ENCODE measurements around the gene TMEM61. TPM values are rescaled to one million over a fixed set of nuclear protein-coding genes. Genes with fewer than 3 reads are reported as not detected.
A peak's percentile ranks its signal among the peaks of the same experiment; 100 is the strongest.
"Not testable (repeated sequence)": the region's sequence is repeated elsewhere in the genome, so short reads cannot be mapped to it uniquely, and the experiment has no call there.

The TMEM61 gene
- total RNA-seq, 1 donor from 2014 or later: not detected

GRCh38 chr1:55015123-55015522, 34.7 kb downstream of the TMEM61 start:
- no peaks in the 10 kb centered on the region for H3K36me3 ChIP-seq
- H3K9me3 ChIP-seq (replicated peaks): no peaks in the 10 kb centered on the region

DNA sequence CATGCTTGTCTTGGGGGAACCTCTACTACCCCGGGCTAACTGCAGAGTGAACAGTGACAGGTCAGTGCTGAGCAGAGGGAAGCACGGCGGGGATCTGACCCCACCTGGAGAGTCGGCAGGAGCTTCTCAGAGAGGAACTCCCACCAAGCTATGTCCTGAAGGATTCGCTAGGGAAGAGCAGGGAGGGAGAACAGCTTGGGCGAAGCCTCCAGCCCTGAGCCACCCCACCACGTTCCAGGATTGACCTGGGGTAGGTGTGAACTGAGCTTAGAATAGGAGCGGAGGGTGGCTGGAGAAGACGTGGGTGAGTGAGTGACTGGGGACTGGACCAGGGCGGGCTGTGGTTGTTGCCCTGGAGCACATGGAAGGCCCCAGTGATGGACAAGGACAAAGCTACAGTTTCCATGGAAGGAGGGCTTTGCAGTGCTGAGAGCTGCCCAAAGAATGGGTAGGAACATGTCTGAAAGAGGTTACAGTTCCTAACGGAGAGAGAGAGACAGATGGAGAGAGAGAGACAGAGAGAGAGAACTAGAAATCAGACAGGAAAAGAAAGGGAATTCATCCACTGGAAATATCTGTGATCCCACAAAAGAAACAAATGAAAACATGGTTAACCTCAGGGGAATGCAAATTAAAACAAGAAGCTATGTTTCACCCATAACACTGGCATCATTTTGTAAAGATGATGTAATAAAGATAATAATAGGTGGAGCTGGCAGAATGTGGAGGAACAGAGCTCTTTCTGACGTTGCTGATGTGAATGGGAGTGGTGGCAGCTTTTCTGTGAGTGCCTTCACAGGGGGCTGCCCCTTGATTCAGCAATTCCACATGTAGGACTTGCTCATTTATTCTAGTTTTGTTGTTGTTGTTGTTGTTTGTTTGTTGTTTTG, 35.5 kb downstream of the TMEM61 start:
- H3K27me3 ChIP-seq (ENCODE audit: low read depth): peaks cover 70% of the 10 kb centered on the region
- H3K27ac ChIP-seq (replicated peaks): no peak overlapping the region
- TF ChIP-seq, protein P1, sequence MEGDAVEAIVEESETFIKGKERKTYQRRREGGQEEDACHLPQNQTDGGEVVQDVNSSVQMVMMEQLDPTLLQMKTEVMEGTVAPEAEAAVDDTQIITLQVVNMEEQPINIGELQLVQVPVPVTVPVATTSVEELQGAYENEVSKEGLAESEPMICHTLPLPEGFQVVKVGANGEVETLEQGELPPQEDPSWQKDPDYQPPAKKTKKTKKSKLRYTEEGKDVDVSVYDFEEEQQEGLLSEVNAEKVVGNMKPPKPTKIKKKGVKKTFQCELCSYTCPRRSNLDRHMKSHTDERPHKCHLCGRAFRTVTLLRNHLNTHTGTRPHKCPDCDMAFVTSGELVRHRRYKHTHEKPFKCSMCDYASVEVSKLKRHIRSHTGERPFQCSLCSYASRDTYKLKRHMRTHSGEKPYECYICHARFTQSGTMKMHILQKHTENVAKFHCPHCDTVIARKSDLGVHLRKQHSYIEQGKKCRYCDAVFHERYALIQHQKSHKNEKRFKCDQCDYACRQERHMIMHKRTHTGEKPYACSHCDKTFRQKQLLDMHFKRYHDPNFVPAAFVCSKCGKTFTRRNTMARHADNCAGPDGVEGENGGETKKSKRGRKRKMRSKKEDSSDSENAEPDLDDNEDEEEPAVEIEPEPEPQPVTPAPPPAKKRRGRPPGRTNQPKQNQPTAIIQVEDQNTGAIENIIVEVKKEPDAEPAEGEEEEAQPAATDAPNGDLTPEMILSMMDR (IDR thresholded peaks at IDR 0.05; ENCODE audit: borderline replicate concordance): no peak
- H3K9me3 ChIP-seq (replicated peaks): no peaks in the 10 kb centered on the region
- H3K4me1 ChIP-seq: no peaks in the 10 kb centered on the region
- H3K4me3 ChIP-seq: no peak overlapping the region
- no peaks in the 10 kb centered on the region for H3K36me3 ChIP-seq
- DNase-seq: no peak
- intact Hi-C loops (cut with micrococcal nuclease): no loop called here

More at GRCh38 chr1:55015123-55015522, 34.7 kb downstream of the TMEM61 start:
- H3K4me3 ChIP-seq: no peak overlapping the region
- no peak for DNase-seq
- H3K27me3 ChIP-seq (ENCODE audit: low read depth): peaks cover 69% of the 10 kb centered on the region
- no peaks in the 10 kb centered on the region for H3K4me1 ChIP-seq
- no peak overlapping the region for H3K27ac ChIP-seq (replicated peaks)
- TF ChIP-seq, protein P1 (IDR thresholded peaks at IDR 0.05; ENCODE audit: borderline replicate concordance): no peak
- intact Hi-C loops (cut with micrococcal nuclease): no loop called here

GRCh38 chr1:55018395-55018794, 38.0 kb downstream of the TMEM61 start:
- DNase-seq: no peak
- Histone ChIP-seq H3K27me3 (ENCODE audit: low read depth) (peaks cover 56% of the 10 kb centered on the region), H3K4me3 (no peak overlapping the region), H3K4me1 (no peaks in the 10 kb centered on the region), H3K27ac (replicated peaks) (no peak overlapping the region), H3K36me3 (no peaks in the 10 kb centered on the region), H3K9me3 (replicated peaks) (no peaks in the 10 kb centered on the region)
- TF ChIP-seq, protein P1 (IDR thresholded peaks at IDR 0.05; ENCODE audit: borderline replicate concordance): no peak
- intact Hi-C loops (cut with micrococcal nuclease): no loop called here

- Histone ChIP-seq H3K9me3 (replicated peaks) (no peaks in the 10 kb centered on the region), H3K27ac (replicated peaks) (no peak overlapping the region), H3K4me3 (no peak overlapping the region), H3K4me1 (no peaks in the 10 kb centered on the region), H3K27me3 (ENCODE audit: low read depth) (peaks cover 30% of the 10 kb centered on the region), H3K36me3 (no peaks in the 10 kb centered on the region)
- intact Hi-C loops (cut with micrococcal nuclease): no loop called here
- peak; percentile 74 for DNase-seq
- TF ChIP-seq, protein P1 (IDR thresholded peaks at IDR 0.05; ENCODE audit: borderline replicate concordance): peak; percentile 86
Observed at GRCh38 chr1:55021942-55022546, 41.6 kb downstream of the TMEM61 start.

GRCh38 chr1:55024163-55024562, 43.7 kb downstream of the TMEM61 start:
- H3K9me3 ChIP-seq (replicated peaks); H3K27ac ChIP-seq (replicated peaks); intact Hi-C loops (cut with micrococcal nuclease); H3K4me3 ChIP-seq; DNase-seq; H3K4me1 ChIP-seq; H3K36me3 ChIP-seq: not testable (repeated sequence)
- peaks cover 11% of the 10 kb centered on the region for H3K27me3 ChIP-seq (ENCODE audit: low read depth)

- intact Hi-C loops (cut with micrococcal nuclease); H3K36me3 ChIP-seq: not testable (repeated sequence)
Observed at GRCh38 chr1:55026682-55027081, 46.3 kb downstream of the TMEM61 start.

DNA sequence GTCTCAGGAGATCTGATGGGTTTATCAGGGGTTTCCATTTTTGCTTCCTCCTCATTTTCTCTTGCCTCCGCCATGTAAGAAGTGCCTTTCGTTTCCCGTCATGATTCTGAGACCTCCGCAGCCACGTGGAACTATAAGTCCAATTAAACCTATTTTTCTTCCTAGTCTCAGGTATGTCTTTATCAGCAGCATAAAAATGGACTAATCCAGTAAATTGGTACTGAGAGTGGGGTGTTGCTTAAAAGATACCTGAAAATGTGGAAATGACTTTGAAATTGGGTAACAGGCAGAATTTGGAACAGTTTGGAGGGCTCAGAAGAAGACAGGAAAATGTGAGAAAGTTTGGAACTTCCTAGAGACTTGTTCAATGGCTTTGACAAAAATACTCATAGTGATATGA, 50.7 kb downstream of the TMEM61 start:
- DNase-seq; H3K27ac ChIP-seq (replicated peaks); intact Hi-C loops (cut with micrococcal nuclease); H3K9me3 ChIP-seq (replicated peaks); H3K36me3 ChIP-seq; H3K4me1 ChIP-seq; H3K4me3 ChIP-seq: not testable (repeated sequence)
- peaks cover 34% of the 10 kb centered on the region for H3K27me3 ChIP-seq (ENCODE audit: low read depth)

More at GRCh38 chr1:55026682-55027081, 46.3 kb downstream of the TMEM61 start:
- H3K27ac ChIP-seq (replicated peaks); H3K4me3 ChIP-seq; H3K9me3 ChIP-seq (replicated peaks); H3K4me1 ChIP-seq; H3K27me3 ChIP-seq (ENCODE audit: low read depth); DNase-seq: not testable (repeated sequence)
